ENCODE data around the gene ASB13.
A peak's percentile ranks its signal among the peaks of the same experiment; 100 is the strongest.
"Not testable (repeated sequence)": the region's sequence is repeated elsewhere in the genome, so short reads cannot be mapped to it uniquely, and the experiment has no call there.

The ASB13 gene

DNA sequence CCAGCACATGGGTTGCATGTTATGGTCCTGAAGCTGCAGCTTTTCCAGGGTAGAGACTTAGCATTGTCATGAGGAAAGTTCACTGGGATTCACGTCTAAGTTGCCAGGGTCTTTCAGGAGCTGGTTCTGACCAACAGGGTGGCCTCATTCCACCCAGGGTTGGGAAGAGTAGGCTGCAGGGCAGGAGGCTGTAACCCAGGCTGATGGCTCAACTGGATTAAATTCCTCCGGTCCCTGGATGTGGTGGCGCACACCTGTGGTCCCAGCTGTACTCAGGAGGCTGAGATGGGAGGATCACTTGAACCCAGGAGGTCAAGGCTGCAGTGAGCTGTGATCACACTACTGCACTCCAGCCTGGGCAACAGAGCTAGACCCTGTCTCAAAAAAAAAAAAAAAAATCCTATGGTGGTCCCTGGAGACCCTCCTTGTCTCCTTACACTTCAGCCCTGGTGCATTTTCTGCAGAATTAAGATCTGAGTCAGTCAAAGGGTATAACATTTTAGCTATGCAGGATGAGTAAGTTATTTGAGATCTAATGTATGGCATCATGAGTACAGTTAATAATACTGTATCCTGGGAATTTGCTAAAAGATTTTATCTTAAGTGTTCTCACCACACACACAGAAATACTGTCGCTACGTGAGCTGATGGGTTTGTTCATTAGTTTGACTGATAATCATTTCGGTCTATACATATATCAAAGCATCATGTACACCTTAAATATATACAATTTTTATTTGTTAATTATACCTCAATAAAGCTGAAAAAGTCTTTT, 44.0 kb downstream of the ASB13 start:
- peak; percentile 74 for DNase-seq

GRCh38 chr10:5621371-5621770, 45.0 kb downstream of the ASB13 start:
- not testable (repeated sequence) for DNase-seq

GRCh38 chr10:5620966-5621365, 45.4 kb downstream of the ASB13 start:
- DNase-seq = no peak

- peak; percentile 47 for DNase-seq
Measured at GRCh38 chr10:5620223-5620721, 46.1 kb downstream of the ASB13 start.

DNA sequence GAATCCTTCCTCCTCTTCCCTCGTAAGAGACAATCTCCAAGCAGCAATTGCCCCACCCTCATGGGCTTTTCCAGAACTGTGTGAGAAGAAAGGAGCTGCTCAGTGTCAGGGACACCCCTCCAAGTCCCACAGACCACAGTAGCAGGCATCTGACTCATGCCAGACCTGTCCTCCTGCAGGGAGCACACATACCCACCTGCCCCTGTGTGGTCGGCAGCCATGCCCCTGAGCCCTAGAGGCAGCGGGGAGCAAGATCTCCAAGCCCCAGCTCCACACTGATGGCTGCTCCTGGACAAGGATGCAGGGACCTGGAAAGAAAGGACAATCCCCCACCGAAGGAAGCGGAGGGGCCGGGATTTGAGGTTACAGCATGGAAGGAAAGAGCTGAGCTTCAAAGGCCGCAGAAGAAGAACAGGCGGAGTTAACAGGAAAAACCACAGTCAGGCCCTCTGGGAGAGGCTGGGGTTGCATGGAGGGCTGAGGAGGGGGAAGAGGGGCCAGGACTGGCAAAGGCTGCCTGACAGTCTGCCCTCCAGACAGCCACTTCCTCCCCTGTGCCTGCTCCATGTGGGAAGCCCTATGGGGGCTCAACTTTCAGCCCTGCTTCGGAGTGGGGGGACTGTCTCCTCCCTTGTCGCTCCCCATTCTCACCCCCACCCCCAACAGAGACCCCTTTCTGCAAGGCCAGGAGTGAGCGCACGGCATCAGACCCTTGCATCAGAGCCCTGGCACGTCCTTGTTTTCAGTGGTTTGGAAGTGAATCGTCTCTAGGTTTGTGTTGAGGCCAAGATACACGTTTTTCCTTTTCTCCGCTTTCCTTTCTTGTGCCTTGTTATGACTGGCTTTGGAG, 46.8 kb downstream of the ASB13 start:
- peak; percentile 91 for DNase-seq

- DNase-seq = no peak
Measured at GRCh38 chr10:5618829-5619228, 47.6 kb downstream of the ASB13 start.

GRCh38 chr10:5618042-5618441, 48.4 kb downstream of the ASB13 start:
- DNase-seq = no peak

DNA sequence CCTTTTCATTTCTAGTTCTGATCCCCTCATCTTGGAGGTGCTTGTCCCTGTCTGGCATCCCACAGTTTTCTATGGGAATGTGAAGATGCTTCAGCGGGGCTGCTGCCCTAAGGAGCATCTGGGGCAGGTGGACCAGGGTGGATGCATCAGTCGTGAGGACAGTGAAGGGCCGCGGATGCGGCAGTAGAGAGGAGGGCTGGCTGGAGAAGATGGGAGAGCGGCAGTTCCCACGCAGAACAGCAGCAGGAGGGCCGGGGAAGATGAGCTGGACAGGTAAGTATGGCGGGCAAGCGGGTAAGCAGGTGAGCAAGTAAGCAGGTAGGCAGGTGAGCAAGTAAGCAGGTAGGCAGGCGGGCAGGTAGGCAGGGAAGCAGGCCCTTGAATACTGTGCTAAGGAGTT, 48.9 kb downstream of the ASB13 start:
- no peak for DNase-seq

DNA sequence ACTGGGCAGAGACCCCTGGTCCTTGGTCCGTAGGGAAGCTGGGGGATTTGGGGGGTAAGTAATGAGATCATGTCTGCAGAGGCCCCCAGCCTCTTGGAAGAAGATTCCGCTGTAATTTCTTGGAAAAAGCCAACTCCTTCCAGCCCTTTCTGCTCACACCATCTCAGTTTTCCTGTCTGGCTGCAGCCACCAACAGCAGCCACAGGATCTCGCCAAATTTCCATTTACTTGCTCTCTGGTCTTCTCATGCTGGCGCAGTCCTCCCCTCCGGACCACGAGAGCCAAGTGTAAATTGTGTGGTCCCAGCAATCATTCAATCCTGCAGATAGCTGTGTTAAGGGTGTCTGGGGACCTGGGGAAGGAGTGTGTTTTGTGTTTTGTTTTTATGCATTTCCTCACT, 49.6 kb downstream of the ASB13 start:
- no peak for DNase-seq

DNA sequence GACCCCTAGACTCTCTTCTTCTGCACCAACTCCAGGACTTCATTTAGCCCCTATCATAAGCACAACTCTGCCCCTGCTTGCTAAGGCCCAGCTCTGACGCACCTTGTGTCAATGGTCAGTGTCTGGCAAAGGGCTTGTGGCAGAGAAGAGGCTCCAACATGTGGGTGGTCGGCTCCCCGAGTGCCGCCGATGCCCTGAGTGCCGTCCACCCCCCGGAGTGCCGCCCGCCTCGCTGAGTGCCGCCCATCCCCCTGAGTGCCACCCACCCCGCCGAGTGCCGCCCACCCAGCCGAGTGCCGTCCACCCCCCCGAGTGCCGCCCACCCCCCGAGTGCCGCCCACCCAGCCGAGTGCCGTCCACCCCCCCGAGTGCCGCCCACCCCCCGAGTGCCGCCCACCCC, 50.3 kb downstream of the ASB13 start:
- no peak for DNase-seq

- peak; percentile 68 for DNase-seq
Measured at GRCh38 chr10:5615316-5615715, 51.1 kb downstream of the ASB13 start.

DNA sequence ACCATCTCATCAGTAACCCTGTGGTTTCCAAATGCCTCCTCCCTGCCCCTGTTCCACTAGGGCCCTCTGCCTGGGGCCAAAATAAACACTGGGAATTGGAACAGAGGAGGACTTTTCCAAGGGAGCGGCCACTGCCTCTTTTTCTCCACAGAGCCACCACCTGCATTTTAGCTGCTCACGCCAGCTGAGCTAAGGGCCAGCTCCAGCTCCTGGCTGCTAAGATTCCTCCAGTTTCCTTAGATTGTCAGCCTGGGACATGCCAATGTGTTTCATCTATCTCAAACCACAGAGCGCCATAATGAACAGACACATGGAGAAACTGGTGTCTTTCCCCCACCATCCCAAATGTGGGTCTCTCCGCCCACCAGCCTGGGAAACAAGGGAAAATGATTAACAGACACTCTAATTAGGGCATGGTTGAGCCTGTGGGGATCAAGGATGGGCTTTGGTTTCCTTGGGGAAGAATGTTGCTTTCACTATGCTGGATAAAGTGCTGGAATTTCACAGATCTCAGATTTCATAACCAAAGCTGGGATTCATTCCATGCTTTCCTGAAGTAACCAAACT, 52.2 kb downstream of the ASB13 start:
- DNase-seq = peak; percentile 87

DNA sequence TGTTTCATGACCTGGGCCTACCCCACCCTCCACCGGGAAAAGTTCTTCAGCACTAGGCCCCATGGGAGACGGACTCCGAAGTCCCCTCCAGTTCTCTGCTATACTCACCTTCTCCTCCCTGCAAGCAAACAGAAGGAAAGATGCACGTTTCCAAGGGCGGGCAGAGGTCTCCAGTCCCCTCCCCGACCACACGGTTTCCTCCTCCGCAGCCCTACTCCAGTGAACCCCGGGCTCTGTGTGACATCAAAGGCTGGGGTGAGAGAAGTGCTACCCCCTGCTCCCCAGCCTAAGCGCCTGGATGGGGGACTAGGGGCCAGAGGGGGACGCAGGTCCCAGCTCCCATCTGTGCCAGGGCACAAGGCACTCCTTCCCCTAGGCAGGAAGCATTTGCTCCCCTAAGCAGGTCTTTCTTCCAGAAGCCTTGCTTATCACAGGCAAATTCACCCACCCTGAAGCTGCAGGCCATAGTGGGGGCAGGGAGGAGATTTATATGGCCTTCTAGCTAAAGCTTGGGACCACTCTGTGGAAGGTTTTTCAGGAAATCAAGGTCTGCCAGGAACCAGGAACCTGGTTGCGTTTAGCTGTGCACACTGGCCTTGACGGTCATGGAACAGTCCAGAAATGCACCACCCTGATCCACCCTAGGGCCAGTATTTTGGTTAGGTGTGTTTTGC, 52.8 kb downstream of the ASB13 start:
- no peak for DNase-seq

- no peak for DNase-seq
Measured at GRCh38 chr10:5611899-5612680, 54.3 kb downstream of the ASB13 start.

DNA sequence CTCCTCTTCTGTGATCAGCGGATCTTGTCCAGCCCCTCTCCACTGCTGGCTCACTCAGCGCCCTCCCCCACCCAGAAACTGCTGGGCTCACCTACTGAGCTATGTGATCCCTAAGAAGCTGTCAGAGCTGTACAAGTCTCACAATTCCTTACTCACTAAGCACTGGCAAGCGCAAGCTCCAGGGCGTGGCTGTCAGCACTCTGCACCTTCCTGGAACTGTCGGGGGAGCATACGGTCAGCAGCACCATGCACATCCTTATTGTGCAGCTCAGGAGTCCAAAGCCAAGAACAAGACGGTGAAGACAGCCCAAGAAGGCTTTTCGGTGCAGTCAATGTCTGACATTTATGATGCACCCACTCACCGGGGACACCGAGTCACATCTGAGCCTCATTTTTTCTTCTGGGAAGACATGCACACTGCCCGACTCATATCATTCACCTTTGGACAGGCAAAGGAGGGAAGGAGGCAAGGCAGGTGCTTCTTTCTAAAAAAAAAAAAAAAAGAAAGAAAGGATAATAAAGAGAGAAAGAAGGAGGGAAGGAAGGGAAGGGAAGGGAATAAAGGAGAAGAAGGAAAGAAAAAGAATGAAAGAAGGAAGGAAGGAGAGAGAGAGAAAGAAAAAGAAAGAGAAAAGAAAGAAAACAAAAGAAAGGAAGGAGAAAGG, 56.3 kb downstream of the ASB13 start:
- peak; percentile 56 for DNase-seq

GRCh38 chr10:5608608-5609220, 57.7 kb downstream of the ASB13 start:
- no peak for DNase-seq

- DNase-seq = no peak
Measured at GRCh38 chr10:5607594-5607993, 58.8 kb downstream of the ASB13 start.

DNA sequence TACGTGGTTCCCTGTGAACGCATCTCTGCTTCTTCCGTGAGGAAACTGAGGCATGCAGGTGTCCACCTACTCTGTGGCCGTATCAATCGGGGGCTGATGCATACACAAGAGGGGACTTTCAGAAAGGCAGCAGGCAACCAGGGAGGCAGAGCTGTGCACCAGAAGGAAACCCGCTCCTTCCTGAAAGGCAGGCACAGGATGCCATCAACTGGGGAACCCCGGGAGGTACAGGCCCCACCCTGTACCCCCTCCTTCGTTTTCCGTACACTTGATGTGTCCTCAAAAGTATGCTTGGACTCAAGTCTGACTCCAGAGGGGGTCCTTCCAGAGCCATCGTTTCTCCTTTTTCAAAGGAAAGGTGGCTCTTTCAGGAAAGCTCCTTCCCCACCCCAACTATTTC, 59.5 kb downstream of the ASB13 start:
- DNase-seq = no peak

- no peak for DNase-seq
Measured at GRCh38 chr10:5606321-5606720, 60.1 kb downstream of the ASB13 start.

- DNase-seq = no peak
Measured at GRCh38 chr10:5604961-5605360, 61.4 kb downstream of the ASB13 start.

GRCh38 chr10:5604236-5604925, 62.0 kb downstream of the ASB13 start:
- DNase-seq = no peak
